Lung (tissue), 12 donors: ENCODE results near the gene BEND2. TPM values are rescaled to one million over a fixed set of nuclear protein-coding genes. Genes with fewer than 3 reads are reported as not detected.

Experiments used
- ATAC-seq: fragments of 200-7000 bp; cut with Tn5 transposase; one replicate; pipeline ENCODE4 v1.9.1; 2020; ENCODE audit warnings: moderate number of reproducible peaks; ENCODE audit not compliant: insufficient read depth, low FRiP score
- DNase-seq, 3 donors: peaks; one replicate each; pipeline ENCODE4 v3.0.0-alpha.2; 2013 to 2017
- H3K27ac ChIP-seq, 2 donors: one replicate each; pipeline ENCODE4 v1.5.1; 2013; ENCODE audit warnings: mild to moderate bottlenecking in 2 of 2, moderate library complexity in 2 of 2, control low read depth in 1 of 2, inconsistent platforms in 1 of 2, low read depth in 1 of 2, low read length in 1 of 2
- H3K27me3 ChIP-seq, 3 donors: one replicate each; pipeline ENCODE4 v1.5.1; 2013; ENCODE audit warnings: low read length in 2 of 3; ENCODE audit not compliant: control insufficient read depth in 3 of 3, insufficient read depth in 3 of 3
- H3K36me3 ChIP-seq, 4 donors: one replicate each; pipeline ENCODE4 v1.5.1; 2013; ENCODE audit warnings: low read length in 4 of 4, mild to moderate bottlenecking in 1 of 4, moderate library complexity in 1 of 4; ENCODE audit not compliant: control insufficient read depth in 4 of 4, insufficient read depth in 4 of 4
- H3K4me1 ChIP-seq, 5 donors: one replicate each; pipeline ENCODE4 v1.5.1; 2013; ENCODE audit warnings: low read length in 5 of 5, mild to moderate bottlenecking in 2 of 5, moderate library complexity in 1 of 5; ENCODE audit not compliant: control insufficient read depth in 5 of 5, insufficient read depth in 5 of 5
- H3K4me3 ChIP-seq: one replicate; pipeline ENCODE4 v1.5.1; 2013; ENCODE audit warnings: mild to moderate bottlenecking, control low read depth, moderate library complexity
- H3K9ac ChIP-seq, 2 donors: one replicate each; pipeline ENCODE4 v1.5.1; 2013; ENCODE audit warnings: low read length in 2 of 2, control low read depth in 1 of 2; ENCODE audit not compliant: insufficient read depth in 1 of 2
- H3K9me3 ChIP-seq, 4 donors: one replicate each; pipeline ENCODE4 v1.5.1; 2013; ENCODE audit warnings: low read length in 3 of 4, mild to moderate bottlenecking in 1 of 4, moderate library complexity in 1 of 4; ENCODE audit not compliant: control insufficient read depth in 4 of 4, insufficient read depth in 3 of 4
- CTCF ChIP-seq: IDR thresholded peaks from 2 replicates; pipeline ENCODE4 v1.5.1; 2012; ENCODE audit warnings: mild to moderate bottlenecking; ENCODE audit errors: control extremely low read depth, extremely low read depth
- WGBS, 2 donors: extraction: QIAGEN DNeasy Blood & Tissue Kit; methylation state at CpG; one replicate each; pipeline ENCODE4 v1.1.7; 2013; 5-methylcytosine and 5-hydroxymethylcytosine counted together
- polyA plus RNA-seq, 2 donors: library from polyadenylated mRNA; stranded (reverse); fragments of 200-250 nt; gene quantifications; one replicate each; pipeline ENCODE4 v1.2.1, GENCODE V29; 2013
- total RNA-seq, 2 donors: library from RNA; depleted of rRNA in 1 of 2; stranded (reverse); fragments of >200 nt in 1 of 2; gene quantifications; one replicate each; pipeline ENCODE4 v1.2.1, GENCODE V29; 2014 to 2021
- donor health status: control.
- donor health status: control.
- donor health status: Bipolar disorder and iron deficiency.
- donor health status: healthy.
- donor health status: DM: yes; HTN: yes; CAD: no.

Gene BEND2
- total and polyA plus RNA-seq, 4 donors = 0.03 to 0.14 (median 0.04) TPM; not detected in 1

- Histone ChIP-seq H3K4me1 (no peaks in the 10 kb centered on the region), H3K9ac (no peak overlapping the region), H3K4me3 (no peak overlapping the region), H3K36me3 (no peaks in the 10 kb centered on the region), H3K9me3 (peaks cover 0 to 2% (median 0%) of the 10 kb centered on the region in 4 donors), H3K27ac (no peak overlapping the region), H3K27me3 (peaks cover 0 to 17% (median 13%) of the 10 kb centered on the region in 3 donors)
- TF ChIP-seq CTCF = no peak
- DNase-seq = no peak
- ATAC-seq = no peak
Measured at GRCh38 chrX:18126971-18127370, 93.7 kb downstream of the BEND2 start.

GRCh38 chrX:18119856-18120255, 100.8 kb downstream of the BEND2 start:
- H3K27me3 ChIP-seq = peaks cover 0 to 23% (median 14%) of the 10 kb centered on the region in 3 donors
- TF ChIP-seq CTCF = no peak
- H3K27ac ChIP-seq = no peak overlapping the region
- H3K4me1 ChIP-seq = no peaks in the 10 kb centered on the region
- H3K9ac ChIP-seq = no peak overlapping the region
- no peak overlapping the region for H3K4me3 ChIP-seq
- WGBS, 2 donors = 83 to 89% methylated on average over 2 of the region's 2 CpGs
- ATAC-seq (no peak), DNase-seq (no peak)
- peaks cover 0 to 9% (median 3%) of the 10 kb centered on the region in 4 donors for H3K9me3 ChIP-seq
- no peaks in the 10 kb centered on the region for H3K36me3 ChIP-seq

Other genes with a start within 250 kb of the BEND2 start
- gene SCML2, start 133.8 kb upstream of the BEND2 start, total RNA-seq = 1 to 10 TPM in 1 of 2 donors, under 1 TPM in 1; 0.74 to 6.0 TPM
- under 1 TPM; 0.64 to 0.94 TPM for gene SCML2, start 133.8 kb upstream of the BEND2 start, polyA plus RNA-seq
- gene CDKL5, start 204.7 kb upstream of the BEND2 start, total RNA-seq = 10 to 100 TPM; 29.2 to 37.3 TPM
- 1 to 10 TPM; 3.2 to 3.4 TPM for gene CDKL5, start 204.7 kb upstream of the BEND2 start, polyA plus RNA-seq